Stimulated activated CD4-positive, alpha-beta T cell treated with anti-CD3 and anti-CD28 coated beads, TNF-alpha, amount 100 ng/mL, for 4 hours (primary cell): ENCODE results near the gene RHCG.

Experiments used
- DNase-seq, 3 experiments: peaks; one replicate each; pipeline ENCODE4 v3.0.0-alpha.2; 2020; ENCODE audit warnings: low read depth in 3 of 3

Gene RHCG

GRCh38 chr15:89502867-89503595 lies 6.6 kb upstream of the RHCG start:
- no peak for DNase-seq

GRCh38 chr15:89501646-89502045 lies 5.3 kb upstream of the RHCG start:
- no peak for DNase-seq

GRCh38 chr15:89500397-89501270 lies 4.3 kb upstream of the RHCG start:
- no peak for DNase-seq

- no peak for DNase-seq
Observed at GRCh38 chr15:89499156-89499555, 2.8 kb upstream of the RHCG start.

- no peak for DNase-seq
Observed at GRCh38 chr15:89498574-89498906, 2.2 kb upstream of the RHCG start.

GRCh38 chr15:89497231-89497630 lies 848 bp upstream of the RHCG start:
- DNase-seq, result no peak

GRCh38 chr15:89495638-89496145 lies 691 bp downstream of the RHCG start:
- no peak for DNase-seq

- DNase-seq, result no peak
Observed at GRCh38 chr15:89494941-89495637, 1.3 kb downstream of the RHCG start.

GRCh38 chr15:89494031-89494430 lies 2.4 kb downstream of the RHCG start:
- DNase-seq, result no peak

GRCh38 chr15:89492934-89493631 lies 3.3 kb downstream of the RHCG start:
- no peak for DNase-seq

- no peak for DNase-seq
Observed at GRCh38 chr15:89492111-89492641, 4.2 kb downstream of the RHCG start.

- DNase-seq, result no peak
Observed at GRCh38 chr15:89490814-89491315, 5.5 kb downstream of the RHCG start.

GRCh38 chr15:89490081-89490813 lies 6.1 kb downstream of the RHCG start:
- DNase-seq, result no peak

GRCh38 chr15:89489376-89489775 lies 7.0 kb downstream of the RHCG start:
- no peak for DNase-seq

- DNase-seq, result no peak
Observed at GRCh38 chr15:89487791-89488190, 8.6 kb downstream of the RHCG start.

GRCh38 chr15:89486726-89487050 lies 9.7 kb downstream of the RHCG start:
- DNase-seq, result peak in 2 of 3 experiments; percentile 5 to 26

GRCh38 chr15:89483079-89483478 lies 13.3 kb downstream of the RHCG start:
- no peak for DNase-seq

- no peak for DNase-seq
Observed at GRCh38 chr15:89482139-89482538, 14.2 kb downstream of the RHCG start.

GRCh38 chr15:89480505-89480904 lies 15.9 kb downstream of the RHCG start:
- DNase-seq, result no peak

- no peak for DNase-seq
Observed at GRCh38 chr15:89479173-89479572, 17.2 kb downstream of the RHCG start.
